HG02884 (cell line): ENCODE results near the gene ART1.

Source experiments
- ATAC-seq: cut with Tn5 transposase; IDR thresholded peaks from one replicate; pipeline ENCODE4 v1.9.1; 2021; ENCODE audit warnings: mild to moderate bottlenecking, moderate library complexity; ENCODE audit not compliant: unreplicated experiment

Gene ART1

DNA sequence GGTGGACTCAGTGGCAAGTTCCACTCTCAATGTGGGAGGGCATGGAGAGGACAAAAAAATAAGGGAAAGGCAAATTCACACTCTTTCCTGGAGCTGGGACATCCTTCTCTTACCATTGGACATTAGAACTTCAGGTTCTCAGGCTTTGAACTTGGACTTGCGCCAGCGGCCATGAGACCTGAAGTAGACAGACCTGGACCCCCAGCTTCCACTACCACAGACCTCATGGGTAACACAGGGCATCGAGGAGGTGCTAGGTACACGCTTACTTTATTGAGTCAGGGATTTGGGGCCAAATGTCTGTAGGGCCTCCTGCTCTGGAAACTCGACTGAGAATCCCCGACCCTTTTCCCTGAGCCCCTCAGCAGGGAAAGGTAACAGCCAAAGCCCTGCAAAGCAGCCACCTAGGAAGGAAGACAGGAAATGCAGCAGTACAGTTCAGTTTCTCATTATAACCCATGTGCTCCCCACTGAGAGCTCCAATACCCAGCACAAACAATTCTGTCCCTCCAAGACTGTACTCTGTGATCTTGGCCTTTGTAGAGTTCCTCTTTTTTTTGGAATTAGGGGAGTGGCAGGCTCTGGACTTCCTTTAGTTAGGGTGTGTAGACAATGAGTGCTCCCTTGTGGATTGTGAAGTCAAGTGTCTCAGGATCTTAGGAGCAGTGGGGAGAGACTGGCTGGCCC is 20.6 kb downstream of the ART1 start:
- no peak for ATAC-seq

GRCh38 chr11:3666023-3666530 is 21.1 kb downstream of the ART1 start:
- ATAC-seq, result no peak

- no peak for ATAC-seq
Measured at GRCh38 chr11:3667149-3668035, 22.5 kb downstream of the ART1 start.

GRCh38 chr11:3669128-3669527 is 24.2 kb downstream of the ART1 start:
- no peak for ATAC-seq

GRCh38 chr11:3669742-3670183 is 24.8 kb downstream of the ART1 start:
- no peak for ATAC-seq

DNA sequence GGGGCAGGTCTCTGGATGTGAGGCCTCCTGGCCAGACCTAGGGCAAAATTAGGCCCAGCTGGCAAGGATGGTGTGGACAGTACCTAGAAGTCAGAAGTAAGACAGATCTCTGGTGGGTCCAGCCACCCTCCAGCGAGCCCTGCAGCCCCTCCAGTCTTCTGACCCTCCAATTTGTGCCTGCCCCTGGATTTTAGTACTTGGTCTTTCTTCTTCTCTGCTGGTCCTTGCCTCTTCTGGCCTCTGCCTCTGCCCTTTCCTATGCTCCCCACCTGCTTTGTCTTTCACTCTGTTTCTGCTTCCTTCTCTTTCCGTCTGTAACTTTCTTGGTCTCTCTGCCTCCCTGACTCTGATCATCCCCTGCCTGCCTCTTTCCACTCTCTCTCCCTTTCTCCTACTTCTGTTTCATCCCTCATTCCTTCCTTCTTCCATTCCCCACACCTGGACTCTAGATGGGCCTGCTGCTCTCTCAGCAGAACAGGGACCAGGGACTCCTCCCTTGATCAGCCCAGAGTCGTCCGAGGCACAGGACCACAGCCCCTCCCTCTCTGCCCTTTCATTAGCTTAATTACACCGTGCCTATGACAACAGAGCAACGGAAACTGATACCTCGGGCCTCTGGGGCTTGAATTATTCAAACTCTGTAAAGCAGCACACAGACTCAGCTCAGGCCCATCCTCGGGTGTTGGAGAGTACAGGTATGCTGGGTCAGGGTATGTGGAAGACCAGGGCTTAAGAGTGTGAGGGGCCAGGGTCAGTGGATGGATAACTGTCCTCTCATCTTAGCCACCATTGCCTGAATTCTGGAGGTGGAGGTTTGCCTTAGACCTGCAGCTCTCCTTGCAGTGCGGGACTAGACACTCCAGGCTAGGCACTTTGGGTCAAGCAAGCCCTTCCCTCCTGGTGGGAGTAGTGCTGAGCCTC is 26.7 kb downstream of the ART1 start, which contains the start of gene CHRNA10:
TSS of gene CHRNA10 (minus strand) at position 51 of the 921 bp plus-strand sequence. CDS start 72 bp downstream, outside the sequence.
- no peak for ATAC-seq

GRCh38 chr11:3674189-3674588 is 29.3 kb downstream of the ART1 start:
- no peak for ATAC-seq

DNA sequence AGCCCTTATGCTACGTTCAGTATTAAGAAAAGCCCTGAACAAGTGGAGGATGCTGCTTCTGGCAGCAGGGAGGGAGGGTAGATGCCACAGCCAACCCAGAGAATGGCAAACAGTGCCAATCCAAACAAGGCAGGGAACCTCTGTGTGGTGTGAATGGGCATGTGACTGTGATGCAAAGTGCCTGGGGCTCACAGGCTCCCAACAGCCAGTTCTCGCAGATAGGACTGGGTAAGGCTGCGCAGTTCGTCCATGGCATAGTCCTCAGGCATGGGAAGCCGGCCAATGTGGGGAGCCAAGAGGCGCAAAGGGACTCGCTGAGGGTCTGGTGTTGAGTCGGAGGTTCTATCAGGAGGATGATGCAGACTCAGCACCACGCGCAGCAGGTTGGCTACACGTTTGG is 31.0 kb downstream of the ART1 start:
- no peak for ATAC-seq

GRCh38 chr11:3679077-3679476 is 34.1 kb downstream of the ART1 start:
- ATAC-seq, result no peak

GRCh38 chr11:3683039-3683438 is 38.1 kb downstream of the ART1 start:
- ATAC-seq, result no peak

DNA sequence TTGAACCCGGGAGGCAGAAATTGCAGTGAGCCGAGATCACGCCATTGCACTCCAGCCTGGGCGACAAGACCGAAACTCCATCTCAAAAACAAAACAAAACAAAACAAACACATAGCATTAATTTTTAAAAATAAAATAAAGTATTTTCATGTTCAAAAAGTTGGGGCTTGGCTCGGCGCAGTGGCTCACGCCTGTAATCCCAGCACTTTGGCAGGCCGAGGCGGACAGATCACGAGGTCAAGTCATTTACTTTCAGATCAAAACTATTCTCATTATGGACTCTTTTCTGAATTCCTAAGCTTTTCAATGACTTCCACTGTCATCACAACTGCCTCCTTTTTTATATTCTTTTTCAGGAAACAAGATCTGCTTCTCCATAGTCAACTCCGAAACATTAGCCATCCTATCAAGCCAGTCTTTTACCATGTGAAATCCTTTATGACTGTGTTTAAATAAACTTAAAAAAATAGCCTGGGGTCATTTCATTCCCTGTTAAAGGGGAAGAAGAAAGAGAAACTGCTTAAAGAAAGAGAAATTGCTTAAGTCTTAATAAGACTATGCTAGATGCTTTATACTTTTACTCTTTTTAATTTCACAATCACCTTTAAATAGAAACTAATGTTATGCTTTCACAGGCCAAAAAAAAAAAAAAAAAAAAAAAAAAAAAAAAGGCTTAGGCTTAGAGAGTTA is 39.3 kb downstream of the ART1 start:
- ATAC-seq, result no peak

- no peak for ATAC-seq
Measured at GRCh38 chr11:3684819-3685172, 39.9 kb downstream of the ART1 start.

DNA sequence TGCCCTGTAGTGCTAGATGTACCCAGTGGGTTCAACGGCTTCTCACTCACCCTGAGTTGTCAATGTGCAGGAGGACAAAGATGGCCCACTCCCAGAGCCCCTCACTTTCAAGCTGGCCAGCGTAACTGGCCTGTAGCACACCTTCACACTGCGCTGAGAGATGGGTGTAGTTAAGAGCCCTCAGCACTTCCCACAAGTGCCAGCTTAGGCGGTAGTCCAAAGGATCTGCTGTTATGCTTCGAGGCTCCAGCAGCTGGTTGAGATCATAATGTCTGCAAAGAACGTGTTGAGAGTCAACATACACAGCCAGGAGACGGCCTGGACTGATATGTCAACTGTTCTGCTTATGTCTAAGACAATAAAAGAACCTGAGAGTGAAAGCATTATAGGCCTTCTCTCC is 41.0 kb downstream of the ART1 start:
- no peak for ATAC-seq

- no peak for ATAC-seq
Measured at GRCh38 chr11:3686751-3687150, 41.8 kb downstream of the ART1 start.

GRCh38 chr11:3700410-3700809 is 55.5 kb downstream of the ART1 start:
- no peak for ATAC-seq

GRCh38 chr11:3700910-3701309 is 56.0 kb downstream of the ART1 start:
- no peak for ATAC-seq

DNA sequence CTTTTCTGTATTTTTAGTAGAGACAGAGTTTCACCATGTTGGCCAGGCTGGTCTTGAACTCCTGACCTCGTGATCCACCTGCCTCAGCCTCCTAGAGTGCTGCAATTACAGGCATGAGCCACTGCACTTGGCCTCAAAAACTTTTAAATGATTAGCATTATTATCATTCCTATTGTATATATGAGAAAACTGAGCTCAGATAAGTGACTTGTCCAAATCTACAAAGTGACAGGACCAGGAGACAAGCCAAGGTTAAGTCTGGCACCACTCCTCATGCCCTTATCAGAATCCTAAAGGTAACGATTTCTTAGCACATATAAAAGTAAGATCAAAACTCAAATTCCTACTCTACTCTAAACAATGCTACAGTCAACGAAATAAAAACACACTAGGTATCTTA is 58.5 kb downstream of the ART1 start:
- no peak for ATAC-seq

DNA sequence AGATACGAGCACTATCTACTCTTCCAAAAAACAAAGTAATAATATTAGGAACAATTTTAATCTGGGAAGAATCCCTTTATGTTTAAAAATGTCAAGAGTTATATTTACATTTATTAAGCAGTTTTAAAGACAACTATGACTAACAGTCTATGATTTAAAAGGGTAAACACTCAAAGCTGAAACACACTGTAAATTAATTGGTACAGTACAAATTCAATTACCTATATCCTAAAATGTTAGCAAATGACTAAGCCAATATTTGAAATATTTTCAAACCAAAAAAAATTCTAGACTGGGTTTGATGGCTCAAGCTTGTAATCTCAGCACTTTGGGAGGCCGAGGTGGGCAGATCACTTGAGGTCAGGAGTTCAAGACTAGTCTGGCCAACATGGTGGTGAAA is 62.2 kb downstream of the ART1 start:
- no peak for ATAC-seq

GRCh38 chr11:3709977-3710376 is 65.0 kb downstream of the ART1 start:
- ATAC-seq, result no peak

DNA sequence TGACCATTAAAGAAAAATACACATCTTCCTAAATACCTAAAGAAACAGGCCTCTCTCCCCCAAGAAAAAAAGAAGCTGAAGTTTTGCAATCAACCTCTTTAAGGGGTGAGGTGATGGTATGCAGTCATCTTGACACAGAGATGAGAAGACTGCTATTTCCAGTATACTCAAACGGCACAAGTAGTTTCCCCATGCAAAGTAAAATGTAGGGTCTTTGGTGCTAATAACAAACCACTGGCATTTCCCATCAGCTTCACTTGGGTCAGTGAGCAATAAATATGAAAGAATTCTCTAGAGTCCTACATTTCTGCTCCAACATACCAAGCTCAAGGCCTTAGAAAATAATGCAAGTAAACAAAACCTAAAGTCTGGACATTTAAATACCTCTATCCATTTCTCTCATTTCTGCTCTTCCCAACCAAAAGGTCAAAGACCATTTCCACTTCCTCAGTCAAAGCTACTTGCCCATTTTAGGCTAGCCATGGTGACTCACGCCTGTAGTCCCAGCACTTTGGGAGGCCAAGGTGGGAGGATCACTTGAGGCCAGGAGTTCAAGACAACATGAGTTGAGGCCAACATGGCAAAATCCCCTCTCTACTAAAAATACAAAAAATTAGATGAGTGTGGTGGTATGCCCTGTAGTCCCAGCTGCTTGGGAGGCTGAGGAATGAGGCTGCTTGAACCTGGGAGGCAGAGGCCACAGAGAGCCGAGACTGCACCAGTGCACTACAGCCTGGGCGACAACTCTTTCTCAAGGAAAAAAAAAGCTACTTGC is 65.7 kb downstream of the ART1 start:
- ATAC-seq, result no peak
